GM12891 (cell line): ENCODE results near the gene ARSJ.
"Not testable (repeated sequence)": the region's sequence is repeated elsewhere in the genome, so short reads cannot be mapped to it uniquely, and the experiment has no call there.

Source experiments
- PAX5 ChIP-seq: IDR thresholded peaks from 2 replicates; pipeline ENCODE4 v1.6.1; 2011; ENCODE audit warnings: low read length, moderate library complexity, mild to moderate bottlenecking; ENCODE audit not compliant: insufficient read depth, severe bottlenecking
- POLR2A ChIP-seq: IDR thresholded peaks from 2 replicates; pipeline ENCODE4 v1.6.1; 2011; ENCODE audit warnings: low read depth, low read length, control low read depth
- POLR2AphosphoS5 ChIP-seq: IDR thresholded peaks from 2 replicates; pipeline ENCODE4 v1.6.1; 2011; ENCODE audit warnings: low read depth, low read length, control low read depth
- SPI1 ChIP-seq: IDR thresholded peaks from 2 replicates; pipeline ENCODE4 v1.6.1; 2011; ENCODE audit warnings: low read depth, low read length, control low read depth
- TAF1 ChIP-seq: IDR thresholded peaks from 2 replicates; pipeline ENCODE4 v1.6.1; 2011; ENCODE audit warnings: low read depth, low read length, control low read depth

DNA sequence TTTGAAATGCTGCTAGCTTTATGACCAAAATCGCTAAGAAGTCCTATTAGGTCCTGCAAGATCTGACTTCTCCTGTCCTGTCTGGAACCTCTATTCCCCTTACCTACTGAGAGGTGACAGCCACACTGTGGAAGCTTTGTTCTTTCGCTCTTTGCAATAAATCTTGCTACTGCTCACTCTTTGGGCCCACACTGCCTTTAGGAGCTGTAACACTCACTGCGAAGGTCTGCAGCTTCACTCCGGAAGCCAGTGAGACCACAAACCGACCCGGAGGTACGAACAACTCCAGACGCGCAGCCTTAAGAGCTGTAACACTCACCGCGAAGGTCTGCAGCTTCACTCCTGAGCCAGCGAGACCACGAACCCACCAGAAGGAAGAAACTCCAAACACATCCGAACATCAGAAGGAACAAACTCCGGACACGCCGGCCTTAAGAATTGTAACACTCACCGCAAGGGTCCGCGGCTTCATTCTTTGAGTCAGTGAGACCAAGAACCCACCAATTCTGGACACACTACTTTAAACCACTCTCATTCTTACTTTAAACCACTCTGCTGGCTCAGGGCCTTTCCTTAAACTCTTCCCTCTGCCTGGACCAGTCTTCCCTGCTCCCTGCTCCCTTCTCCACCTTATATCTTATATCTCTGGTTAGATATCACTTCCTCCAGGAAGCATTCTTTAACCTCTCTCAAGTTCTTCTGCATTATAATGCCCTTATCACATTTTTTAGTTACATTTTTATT is 25.2 kb upstream of the ARSJ start:
- not testable (repeated sequence) for TF ChIP-seq TAF1, POLR2A, POLR2AphosphoS5, PAX5, SPI1
